NCI-H146 (cell line): ENCODE measurements around the gene NPEPL1.

Experiments
- DNase-seq: peaks from one replicate; lab custom pipeline; 2025; lab: John Stamatoyannopoulos, UW

Gene NPEPL1

GRCh38 chr20:58701431-58702160, 9.0 kb downstream of the NPEPL1 start:
- DNase-seq = no peak

GRCh38 chr20:58702161-58702510, 9.5 kb downstream of the NPEPL1 start:
- DNase-seq = no peak

- DNase-seq = no peak
These were observed 10.5 kb downstream of the NPEPL1 start for GRCh38 chr20:58702859-58703648.

- DNase-seq = no peak
These were observed 11.3 kb downstream of the NPEPL1 start for GRCh38 chr20:58703765-58704371.

GRCh38 chr20:58705208-58705926, 12.8 kb downstream of the NPEPL1 start:
- no peak for DNase-seq

- no peak for DNase-seq
These were observed 13.7 kb downstream of the NPEPL1 start for GRCh38 chr20:58706150-58706892.

DNA sequence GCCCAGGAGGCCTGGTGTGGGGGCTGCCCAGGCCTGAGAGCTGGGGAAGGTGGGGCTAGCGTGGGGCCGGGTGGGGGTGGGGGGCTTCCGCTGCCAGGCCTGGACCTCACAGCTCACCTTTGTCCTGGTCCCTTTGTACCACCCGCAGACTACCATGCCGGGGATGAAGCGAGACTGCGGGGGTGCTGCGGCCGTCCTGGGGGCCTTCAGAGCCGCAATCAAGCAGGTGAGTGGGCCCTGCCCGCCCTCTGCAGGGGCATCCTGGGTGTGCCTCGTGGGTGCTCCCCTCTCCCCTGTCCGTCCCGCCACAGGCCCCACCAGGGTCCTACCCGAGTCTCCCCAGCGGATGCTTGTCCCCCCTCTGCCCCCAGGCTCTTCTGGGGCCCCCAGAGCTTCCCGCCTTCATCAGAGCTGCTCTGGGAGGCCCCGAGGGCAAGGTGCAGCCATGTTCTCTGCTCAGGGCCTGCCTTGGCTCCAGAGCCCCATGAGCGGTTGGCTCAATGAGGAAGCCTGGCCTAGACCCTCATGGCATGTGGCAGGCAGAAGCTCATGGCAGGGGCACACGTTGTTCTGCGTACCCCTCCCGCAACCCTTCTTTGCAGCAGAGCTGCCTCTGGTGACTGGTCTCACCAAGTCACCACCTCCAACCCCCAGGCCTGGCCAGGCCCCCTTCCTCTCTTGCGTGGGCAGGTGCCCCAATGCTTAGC, 14.5 kb downstream of the NPEPL1 start:
- no peak for DNase-seq

- DNase-seq = no peak
These were observed 15.2 kb downstream of the NPEPL1 start for GRCh38 chr20:58707770-58708169.

GRCh38 chr20:58708246-58708931, 15.8 kb downstream of the NPEPL1 start:
- DNase-seq = no peak

- no peak for DNase-seq
These were observed 16.6 kb downstream of the NPEPL1 start for GRCh38 chr20:58709013-58709702.

- no peak for DNase-seq
These were observed 17.1 kb downstream of the NPEPL1 start for GRCh38 chr20:58709703-58710039.

DNA sequence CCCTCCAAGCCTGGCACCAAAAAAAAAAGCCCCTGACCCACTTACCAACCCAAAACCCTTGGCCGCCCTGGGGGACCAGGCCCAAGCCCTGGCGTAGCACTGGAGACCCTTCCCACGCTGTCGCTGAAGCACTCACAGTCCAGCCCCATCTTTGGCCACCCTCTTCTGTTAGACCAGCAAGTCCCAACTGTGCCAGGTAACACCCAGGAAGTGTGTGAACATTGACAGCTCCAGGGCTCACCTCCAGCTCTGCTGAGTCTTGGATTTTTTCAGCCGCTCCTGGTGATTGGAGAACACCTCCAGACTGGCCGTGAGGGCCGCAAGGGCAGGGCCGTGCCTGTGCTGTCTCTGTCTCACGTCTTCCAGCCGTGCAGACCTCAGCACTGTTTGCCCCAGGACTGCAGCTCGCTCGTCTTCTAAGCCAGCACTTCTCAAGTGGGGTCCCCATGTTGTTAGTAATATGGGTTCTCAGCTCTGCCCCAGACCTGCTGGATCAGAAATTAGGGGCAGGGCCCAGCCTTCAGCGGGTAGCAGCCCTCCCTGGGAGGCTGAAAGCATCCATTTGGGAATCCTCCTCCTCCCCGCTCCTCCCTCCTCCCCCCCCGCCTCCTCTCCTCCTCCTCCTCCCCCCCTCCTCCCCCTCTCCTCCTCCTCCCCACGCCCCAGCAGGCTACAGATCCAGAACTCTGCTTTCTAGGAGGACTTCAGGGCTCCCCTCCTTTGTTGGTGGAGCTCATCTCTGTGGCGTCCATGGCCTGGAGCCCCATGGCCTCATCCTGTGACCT, 18.1 kb downstream of the NPEPL1 start:
- no peak for DNase-seq

GRCh38 chr20:58711266-58712051, 18.9 kb downstream of the NPEPL1 start:
- DNase-seq = no peak

DNA sequence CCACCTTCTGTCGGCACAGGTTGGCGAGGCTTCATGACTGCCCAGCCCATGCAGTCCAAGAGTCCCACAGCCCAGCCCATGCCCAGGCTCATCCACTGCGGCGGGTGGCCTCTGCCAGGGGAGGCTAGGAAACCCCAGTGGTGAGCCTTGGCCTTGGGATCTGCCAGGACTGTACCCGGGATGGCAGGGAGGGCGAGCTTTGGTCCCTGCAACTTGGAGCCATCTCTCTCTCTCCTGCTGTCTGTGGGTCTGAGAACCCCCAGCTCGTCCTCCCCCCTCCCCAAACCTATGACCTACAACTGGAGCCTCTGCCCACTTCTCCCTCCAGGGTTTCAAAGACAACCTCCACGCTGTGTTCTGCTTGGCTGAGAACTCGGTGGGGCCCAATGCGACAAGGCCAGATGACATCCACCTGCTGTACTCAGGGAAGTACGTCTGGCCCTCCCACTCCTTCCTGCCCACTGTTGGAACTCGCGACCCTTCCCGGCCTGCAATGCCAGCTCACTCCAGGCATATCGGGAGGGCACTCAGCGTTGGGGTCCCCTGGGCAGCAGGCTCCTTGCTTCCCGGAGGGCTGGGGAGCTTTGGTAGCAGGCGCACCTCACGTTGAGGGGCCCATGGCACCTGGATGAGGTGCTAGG, 19.7 kb downstream of the NPEPL1 start:
- DNase-seq = no peak

DNA sequence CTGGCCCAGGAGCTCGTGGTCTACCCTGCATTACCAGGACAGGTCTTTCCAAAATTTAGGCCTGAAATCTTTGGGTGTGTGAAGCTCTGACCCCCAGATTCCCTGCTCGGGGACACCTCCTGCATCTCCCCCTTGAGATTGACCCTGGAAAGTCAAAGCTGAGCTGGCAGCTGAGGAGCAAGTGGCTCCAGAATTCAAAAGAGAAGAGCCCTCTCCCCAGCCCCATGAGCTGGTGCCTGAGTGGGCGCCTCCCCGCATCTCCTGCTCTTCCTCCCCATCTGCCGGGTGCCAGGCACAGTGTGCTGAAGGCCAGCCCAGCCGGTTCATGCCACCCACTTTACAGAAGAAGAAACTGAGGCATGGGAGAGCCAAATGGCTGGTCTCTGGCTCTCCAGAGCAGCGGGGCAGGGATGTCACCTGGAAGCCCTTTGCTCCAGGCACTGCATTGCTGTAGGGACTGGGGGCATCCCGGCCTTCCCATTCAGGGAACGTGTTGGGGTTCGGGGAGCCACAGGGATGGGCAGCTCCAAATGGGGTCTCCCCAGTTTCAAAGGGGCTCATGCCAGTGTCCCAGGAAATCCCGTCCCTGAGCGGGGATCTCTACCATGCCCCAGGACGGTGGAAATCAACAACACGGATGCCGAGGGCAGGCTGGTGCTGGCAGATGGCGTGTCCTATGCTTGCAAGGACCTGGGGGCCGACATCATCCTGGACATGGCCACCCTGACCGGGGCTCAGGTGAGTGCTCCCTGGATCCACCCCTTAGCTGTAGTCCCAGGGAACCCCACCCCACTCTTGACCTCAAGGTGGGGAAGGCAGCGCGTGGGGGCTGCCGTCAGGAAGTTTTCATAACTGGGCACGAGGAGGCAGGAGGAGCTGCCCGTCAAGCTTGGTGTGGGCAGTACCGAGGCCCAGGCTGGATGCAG, 20.5 kb downstream of the NPEPL1 start:
- no peak for DNase-seq

GRCh38 chr20:58713801-58714339, 21.3 kb downstream of the NPEPL1 start:
- no peak for DNase-seq
